ENCODE results near the gene C4orf50.

GRCh38 chr4:5857199-5857598 is 161.0 kb downstream of the C4orf50 start:
- TF ChIP-seq EZH2phosphoT487 (IDR thresholded peaks at IDR 0.05; ENCODE audit: insufficient read depth, low read depth): no peak
- no peak for TF ChIP-seq EZH2 (IDR thresholded peaks at IDR 0.05; ENCODE audit: insufficient read depth, poor library complexity, severe bottlenecking)

All from GM23248 (cell line).